A673 (cell line): Measurements from ENCODE around the gene KANSL3. TPM values are rescaled to one million over a fixed set of nuclear protein-coding genes. Genes with fewer than 3 reads are reported as not detected.

Experiments
- BruUV-seq: library from RNA; stranded (reverse); fragments of 400-500 nt; replicated peaks from 2 replicates; lab custom pipeline; 2021; lab: Mats Ljungman, UMichigan
- CTCF ChIA-PET: fragments of 300-600 bp; sonication (Branson Sonifier 250); formaldehyde crosslinking; loops from one replicate; lab custom pipeline; 2022; ENCODE audit warnings: antibody characterized with exemption; lab: Charles Lee
- POLR2A ChIA-PET: fragments of 300-600 bp; sonication (Branson Sonifier 250); formaldehyde crosslinking; loops from one replicate; lab custom pipeline; 2022; ENCODE audit warnings: antibody characterized with exemption; ENCODE audit not compliant: low non-redundant PET; lab: Charles Lee
- DNase-seq: peaks from one replicate; pipeline ENCODE4 v3.0.0-alpha.2; 2015; ENCODE audit warnings: low spot score
- H3K27ac ChIP-seq: fragments of 200-600 bp; sonication (generic); 2 replicates; pipeline ENCODE4 v1.5.1; 2016; ENCODE audit warnings: mixed run types, low read depth, mild to moderate bottlenecking, mixed read lengths, antibody characterized with exemption, low read length; ENCODE audit not compliant: poor library complexity, severe bottlenecking
- H3K27me3 ChIP-seq: fragments of 200-600 bp; sonication (generic); replicated peaks from 2 replicates; pipeline ENCODE4 v1.6.1; 2017; ENCODE audit warnings: mixed run types, low read depth, mild to moderate bottlenecking, mixed read lengths, antibody characterized with exemption, low read length; ENCODE audit not compliant: insufficient read depth, poor library complexity
- H3K36me3 ChIP-seq: fragments of 200-600 bp; sonication (generic); 2 replicates; pipeline ENCODE4 v1.6.1; 2016; ENCODE audit warnings: mixed run types, mild to moderate bottlenecking, mixed read lengths, antibody characterized with exemption, low read length; ENCODE audit not compliant: insufficient read depth, poor library complexity, severe bottlenecking
- H3K4me1 ChIP-seq: fragments of 200-600 bp; sonication (generic); 2 replicates; pipeline ENCODE4 v1.6.1; 2017; ENCODE audit warnings: mixed run types, mild to moderate bottlenecking, mixed read lengths, antibody characterized with exemption, low read length; ENCODE audit not compliant: insufficient read depth, poor library complexity, severe bottlenecking
- H3K4me3 ChIP-seq: fragments of 200-600 bp; sonication (generic); 2 replicates; pipeline ENCODE4 v1.5.1; 2016; ENCODE audit warnings: low read depth, mixed run types, mild to moderate bottlenecking, mixed read lengths, low read length; ENCODE audit not compliant: poor library complexity, severe bottlenecking
- H3K9me3 ChIP-seq: fragments of 200-600 bp; sonication (generic); 2 replicates; pipeline ENCODE4 v1.6.1; 2016; ENCODE audit warnings: mixed run types, low read depth, mild to moderate bottlenecking, mixed read lengths, antibody characterized with exemption, low read length; ENCODE audit not compliant: poor library complexity, severe bottlenecking
- EZH2 ChIP-seq: fragments of 200-600 bp; sonication (generic); IDR thresholded peaks from 2 replicates; pipeline ENCODE4 v1.6.1; 2017; ENCODE audit warnings: borderline replicate concordance, low read depth, mild to moderate bottlenecking, mixed read lengths, antibody characterized with exemption, low read length; ENCODE audit not compliant: poor library complexity, severe bottlenecking
- intact Hi-C: fragments of 100-400 bp; cut with micrococcal nuclease; formaldehyde crosslinking; loops from one replicate; pipeline ENCODE4 v1.10.0; 2022; ENCODE audit not compliant: unreplicated experiment
- total RNA-seq: library from RNA; stranded (reverse); gene quantifications from 2 replicates; pipeline ENCODE4 v1.2.3, GENCODE V29; 2021
- TF ChIP-seq, protein P1 (sequence below): fragments of 300-800, 200-600 bp; sonication (generic); conservative IDR thresholded peaks from 2 replicates; pipeline ENCODE4 v1.5.1; 2017; ENCODE audit warnings: low read depth, mild to moderate bottlenecking, antibody characterized with exemption, low read length, moderate library complexity, mixed read lengths

KANSL3 gene
- total RNA-seq, 1 experiment from 2014 or later: 71.8 TPM

GRCh38 chr2:96637385-96638143, 548 bp downstream of the KANSL3 start:
- BruUV-seq: no TSS peak
- ChIA-PET CTCF (no interaction called here), POLR2A (interaction anchor here (0.7 kb wide), 1 partner anchor 69 kb away, joined by 4 read pairs; no protein-coding TSS in a partner anchor)
- intact Hi-C loops: loop anchor here (5.0 kb wide), 2 partner anchors 110 to 125 kb away; partner anchors contain the start of gene CNNM4
- Histone ChIP-seq H3K36me3 (peaks cover 21% of the 10 kb centered on the region), H3K4me1 (peaks cover 23% of the 10 kb centered on the region), H3K4me3 (peak overlapping the region; percentile 93), H3K27ac (peak overlapping the region; percentile 82), H3K27me3 (no peaks in the 10 kb centered on the region), H3K9me3 (no peaks in the 10 kb centered on the region)
- peak; percentile 61 for DNase-seq
- TF ChIP-seq, protein P1, sequence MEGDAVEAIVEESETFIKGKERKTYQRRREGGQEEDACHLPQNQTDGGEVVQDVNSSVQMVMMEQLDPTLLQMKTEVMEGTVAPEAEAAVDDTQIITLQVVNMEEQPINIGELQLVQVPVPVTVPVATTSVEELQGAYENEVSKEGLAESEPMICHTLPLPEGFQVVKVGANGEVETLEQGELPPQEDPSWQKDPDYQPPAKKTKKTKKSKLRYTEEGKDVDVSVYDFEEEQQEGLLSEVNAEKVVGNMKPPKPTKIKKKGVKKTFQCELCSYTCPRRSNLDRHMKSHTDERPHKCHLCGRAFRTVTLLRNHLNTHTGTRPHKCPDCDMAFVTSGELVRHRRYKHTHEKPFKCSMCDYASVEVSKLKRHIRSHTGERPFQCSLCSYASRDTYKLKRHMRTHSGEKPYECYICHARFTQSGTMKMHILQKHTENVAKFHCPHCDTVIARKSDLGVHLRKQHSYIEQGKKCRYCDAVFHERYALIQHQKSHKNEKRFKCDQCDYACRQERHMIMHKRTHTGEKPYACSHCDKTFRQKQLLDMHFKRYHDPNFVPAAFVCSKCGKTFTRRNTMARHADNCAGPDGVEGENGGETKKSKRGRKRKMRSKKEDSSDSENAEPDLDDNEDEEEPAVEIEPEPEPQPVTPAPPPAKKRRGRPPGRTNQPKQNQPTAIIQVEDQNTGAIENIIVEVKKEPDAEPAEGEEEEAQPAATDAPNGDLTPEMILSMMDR: no peak
- no peak for TF ChIP-seq EZH2

DNA sequence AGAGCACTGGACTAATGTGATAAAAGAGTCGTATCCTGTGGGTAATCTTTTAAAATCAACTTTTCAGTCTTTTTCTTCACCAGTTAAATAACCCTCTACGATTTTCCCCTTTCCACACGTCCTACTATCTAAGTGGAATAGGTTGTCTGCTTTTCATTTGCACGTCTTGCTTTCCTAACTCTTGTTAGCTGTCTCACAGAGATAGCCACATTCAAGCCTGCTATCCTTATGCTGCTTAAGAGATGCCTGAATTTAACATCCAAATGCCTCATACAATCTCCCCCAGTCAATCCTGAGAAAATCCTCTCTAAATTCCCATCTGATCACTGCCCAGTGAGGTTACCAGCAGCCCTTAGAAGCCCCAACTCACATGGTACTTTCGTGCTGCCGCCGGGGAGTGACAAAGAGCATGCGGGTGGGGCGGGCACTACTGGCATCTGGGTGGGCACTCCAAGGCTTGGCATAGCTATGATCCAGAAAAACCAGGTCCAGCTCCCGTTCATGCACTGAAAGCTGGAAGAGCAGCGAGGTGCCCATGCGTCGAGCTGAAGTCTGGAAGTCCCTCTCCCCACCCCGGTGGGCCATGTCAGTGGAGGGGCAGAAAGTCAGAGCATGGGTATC, 1.5 kb downstream of the KANSL3 start:
- TF ChIP-seq, protein P1: no peak
- no peak for TF ChIP-seq EZH2
- Histone ChIP-seq H3K9me3 (no peaks in the 10 kb centered on the region), H3K27me3 (no peaks in the 10 kb centered on the region), H3K4me1 (peaks cover 20% of the 10 kb centered on the region), H3K4me3 (peak overlapping the region; percentile 93), H3K27ac (peak overlapping the region; percentile 82), H3K36me3 (peaks cover 21% of the 10 kb centered on the region)
- intact Hi-C loops: loop anchor here (5.0 kb wide), 2 partner anchors 111 to 126 kb away; partner anchors contain the start of gene CNNM4
- POLR2A ChIA-PET: no interaction called here
- TSS peak; percentile 30 for BruUV-seq
- DNase-seq: peak; percentile 17
- CTCF ChIA-PET: no interaction called here

- Histone ChIP-seq H3K27me3 (no peaks in the 10 kb centered on the region), H3K4me1 (peaks cover 20% of the 10 kb centered on the region), H3K4me3 (no peak overlapping the region), H3K36me3 (peaks cover 50% of the 10 kb centered on the region), H3K27ac (no peak overlapping the region), H3K9me3 (no peaks in the 10 kb centered on the region)
- POLR2A ChIA-PET: interaction anchor here (0.5 kb wide), 1 partner anchor 33 kb away, joined by 5 read pairs; no protein-coding TSS in a partner anchor
- no peak for DNase-seq
- no TSS peak for BruUV-seq
- TF ChIP-seq, protein P1: no peak
- no peak for TF ChIP-seq EZH2
- CTCF ChIA-PET: no interaction called here
- intact Hi-C loops: no loop called here
Measured at GRCh38 chr2:96633641-96634040, 4.5 kb downstream of the KANSL3 start.
